AG04450 (cell line): ENCODE results near the gene GSAP. TPM values are rescaled to one million over a fixed set of nuclear protein-coding genes. Genes with fewer than 3 reads are reported as not detected.

ENCODE experiments used
- CTCF ChIA-PET: fragments of 300-600, 350-600 bp; formaldehyde crosslinking; extraction: SDS; loops from one replicate; lab custom pipeline; 2022; ENCODE audit warnings: antibody characterized with exemption, inconsistent platforms; lab: Charles Lee
- POLR2A ChIA-PET: fragments of 350-600 bp; formaldehyde crosslinking; extraction: SDS; loops from one replicate; lab custom pipeline; 2021; ENCODE audit warnings: antibody characterized with exemption, inconsistent platforms; lab: Yijun Ruan, JAX
- DNase-seq: peaks from one replicate; pipeline ENCODE4 v3.0.0-alpha.2; 2011; ENCODE audit warnings: low read depth, low spot score
- H3K27ac ChIP-seq: one replicate; pipeline ENCODE4 v1.5.1; 2012; ENCODE audit warnings: low read depth, low read length, control low read depth
- H3K27me3 ChIP-seq: one replicate; pipeline ENCODE4 v1.6.0; 2012; ENCODE audit warnings: low read length; ENCODE audit not compliant: control insufficient read depth, insufficient read depth
- H3K4me3 ChIP-seq: 2 replicates; pipeline ENCODE4 v1.5.1; 2011; ENCODE audit warnings: mild to moderate bottlenecking, low read depth, low read length, control low read depth
- H3K9me3 ChIP-seq: 2 replicates; pipeline ENCODE4 v1.5.1; 2012; ENCODE audit warnings: low read length; ENCODE audit not compliant: control insufficient read depth, insufficient read depth
- polyA plus RNA-seq: library from polyadenylated mRNA; depleted of rRNA; stranded (reverse); fragments of >200 nt; gene quantifications from 2 replicates; pipeline ENCODE4 v1.2.3, GENCODE V29; 2011
- TF ChIP-seq, protein P1 (sequence below): IDR thresholded peaks from 2 replicates; pipeline ENCODE4 v1.5.1; 2011; ENCODE audit warnings: low read depth, low read length, control low read depth, inconsistent platforms

The GSAP gene
- polyA plus RNA-seq, 1 experiment, result 8.9 TPM

DNA sequence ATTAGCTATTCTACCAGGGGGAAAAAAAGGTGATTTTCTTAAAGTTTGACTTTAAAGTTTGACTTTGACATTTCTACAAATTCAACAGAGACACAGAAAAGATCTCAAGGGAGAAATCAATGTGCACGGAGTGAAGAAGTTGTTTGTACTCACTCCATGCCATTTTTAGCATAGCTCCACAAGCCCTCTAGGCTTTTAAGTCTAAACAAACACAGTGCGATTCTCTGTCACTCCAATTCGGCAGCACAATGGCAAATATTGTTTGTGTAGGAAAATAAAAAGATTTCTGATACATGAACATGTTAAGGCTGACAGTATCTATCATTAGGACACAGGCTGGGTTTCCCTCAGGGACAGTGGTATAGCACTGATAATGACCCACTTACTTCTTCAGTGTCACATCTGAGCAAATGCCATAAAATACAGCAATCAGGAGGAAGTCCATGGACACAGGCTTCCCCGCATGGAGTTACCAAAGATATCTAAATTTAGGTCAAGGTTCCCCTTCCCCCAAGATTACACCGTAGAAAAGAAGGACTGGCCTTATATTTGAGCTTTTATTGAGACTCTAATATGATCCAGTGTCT, 28.0 kb downstream of the GSAP start:
- POLR2A ChIA-PET, result no interaction called here

DNA sequence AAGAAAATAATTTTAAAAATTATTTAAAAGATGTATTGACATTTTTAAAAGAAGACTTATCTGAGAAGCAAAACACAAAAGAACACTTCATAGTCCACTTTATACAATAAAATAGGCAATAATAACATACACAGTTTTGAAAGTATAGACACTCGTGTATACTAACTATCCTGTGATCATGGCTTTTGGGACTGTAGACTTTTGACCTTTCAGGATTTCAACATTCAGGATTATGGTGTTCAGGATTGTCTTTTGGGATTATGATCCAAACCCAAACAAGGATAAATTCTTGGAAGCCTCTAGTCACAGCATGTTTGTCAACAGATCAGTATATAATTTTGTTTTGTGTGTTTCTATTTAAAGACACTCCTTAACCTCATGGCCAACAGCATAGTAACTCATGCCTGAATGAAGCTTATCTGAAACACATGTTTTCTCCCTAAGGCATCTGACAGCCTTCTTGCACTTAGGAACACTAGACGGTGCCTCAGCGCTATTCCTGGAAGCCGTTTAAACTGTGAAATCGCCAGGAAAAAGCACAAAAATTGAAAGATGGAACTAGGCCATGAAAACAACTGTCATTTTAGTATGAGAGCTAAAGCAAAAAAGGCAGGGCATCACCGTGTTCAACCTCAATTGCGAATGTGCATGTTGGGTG, 29.9 kb downstream of the GSAP start:
- TF ChIP-seq, protein P1, sequence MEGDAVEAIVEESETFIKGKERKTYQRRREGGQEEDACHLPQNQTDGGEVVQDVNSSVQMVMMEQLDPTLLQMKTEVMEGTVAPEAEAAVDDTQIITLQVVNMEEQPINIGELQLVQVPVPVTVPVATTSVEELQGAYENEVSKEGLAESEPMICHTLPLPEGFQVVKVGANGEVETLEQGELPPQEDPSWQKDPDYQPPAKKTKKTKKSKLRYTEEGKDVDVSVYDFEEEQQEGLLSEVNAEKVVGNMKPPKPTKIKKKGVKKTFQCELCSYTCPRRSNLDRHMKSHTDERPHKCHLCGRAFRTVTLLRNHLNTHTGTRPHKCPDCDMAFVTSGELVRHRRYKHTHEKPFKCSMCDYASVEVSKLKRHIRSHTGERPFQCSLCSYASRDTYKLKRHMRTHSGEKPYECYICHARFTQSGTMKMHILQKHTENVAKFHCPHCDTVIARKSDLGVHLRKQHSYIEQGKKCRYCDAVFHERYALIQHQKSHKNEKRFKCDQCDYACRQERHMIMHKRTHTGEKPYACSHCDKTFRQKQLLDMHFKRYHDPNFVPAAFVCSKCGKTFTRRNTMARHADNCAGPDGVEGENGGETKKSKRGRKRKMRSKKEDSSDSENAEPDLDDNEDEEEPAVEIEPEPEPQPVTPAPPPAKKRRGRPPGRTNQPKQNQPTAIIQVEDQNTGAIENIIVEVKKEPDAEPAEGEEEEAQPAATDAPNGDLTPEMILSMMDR, result no peak
- Histone ChIP-seq H3K27me3 (no peaks in the 10 kb centered on the region), H3K4me3 (no peak overlapping the region), H3K27ac (no peak overlapping the region), H3K9me3 (no peaks in the 10 kb centered on the region)
- no peak for DNase-seq
- CTCF ChIA-PET, result no interaction called here
- POLR2A ChIA-PET, result no interaction called here

More for the DNA sequence above, 28.0 kb downstream of the GSAP start:
- CTCF ChIA-PET, result no interaction called here
- H3K9me3 ChIP-seq, result no peaks in the 10 kb centered on the region
- no peaks in the 10 kb centered on the region for H3K27me3 ChIP-seq
- no peak for DNase-seq
- H3K4me3 ChIP-seq, result no peak overlapping the region
- TF ChIP-seq, protein P1, result no peak
- no peak overlapping the region for H3K27ac ChIP-seq

DNA sequence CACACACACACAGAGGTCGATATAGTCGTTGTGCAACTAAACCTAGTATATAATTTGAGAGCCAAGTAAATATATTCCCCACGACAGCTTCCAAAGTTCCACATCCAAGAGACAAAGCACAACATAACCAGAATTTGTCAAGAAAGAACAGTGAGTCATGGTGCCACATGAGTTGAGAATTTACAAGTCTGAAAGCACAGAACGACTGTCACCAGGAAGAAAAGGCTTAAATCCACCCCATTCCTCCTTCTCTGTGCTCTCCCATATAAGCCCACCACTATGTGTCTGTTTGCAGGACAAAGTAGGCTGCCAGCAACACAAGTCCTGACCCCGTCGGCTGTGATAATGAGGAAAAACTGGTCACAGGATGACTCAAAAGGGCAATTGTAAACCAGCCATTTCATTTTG, 32.8 kb downstream of the GSAP start:
- DNase-seq, result no peak
- CTCF ChIA-PET, result no interaction called here
- Histone ChIP-seq H3K27me3 (no peaks in the 10 kb centered on the region), H3K9me3 (no peaks in the 10 kb centered on the region), H3K4me3 (no peak overlapping the region), H3K27ac (no peak overlapping the region)
- POLR2A ChIA-PET, result no interaction called here
- TF ChIP-seq, protein P1, result no peak

DNA sequence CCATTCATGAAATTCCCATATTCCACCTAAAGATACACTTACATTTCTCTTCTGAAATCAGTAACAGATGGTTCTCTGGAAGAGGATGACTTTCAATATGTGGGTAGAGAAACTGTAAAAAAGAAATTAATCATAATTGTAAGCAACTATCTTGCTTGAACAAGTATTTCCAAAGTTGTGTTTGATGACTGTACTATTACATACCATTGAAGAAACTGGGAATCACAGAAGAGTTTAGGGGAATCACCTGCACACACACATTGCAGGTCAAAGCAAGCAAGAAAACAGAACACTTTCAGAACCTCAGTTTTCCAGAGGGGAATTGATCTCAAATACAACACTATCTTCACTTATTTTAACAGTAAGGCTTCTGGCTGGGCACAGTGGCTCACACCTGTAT, 33.6 kb downstream of the GSAP start:
- POLR2A ChIA-PET, result no interaction called here

DNA sequence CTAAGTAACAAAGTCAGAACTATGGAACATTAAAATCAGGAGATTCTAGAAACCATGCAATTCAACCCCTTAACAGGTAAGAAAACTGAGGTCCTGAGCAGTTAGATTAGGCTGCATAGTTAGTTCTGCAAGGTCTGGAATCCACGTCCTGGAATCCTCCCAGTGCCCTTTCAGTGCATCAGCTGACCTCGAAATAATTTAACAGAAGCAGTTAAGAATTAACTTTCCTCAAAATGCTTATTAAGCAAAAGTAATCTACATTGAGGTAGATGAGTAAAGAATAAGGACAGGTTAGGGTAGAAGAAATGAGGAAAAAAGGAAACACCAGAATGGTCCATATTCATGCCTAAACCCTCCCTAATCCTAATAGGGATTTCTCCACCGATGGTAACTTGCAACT, 37.6 kb downstream of the GSAP start:
- ChIA-PET POLR2A (no interaction called here), CTCF (no interaction called here)
- TF ChIP-seq, protein P1, result no peak
- DNase-seq, result no peak
- Histone ChIP-seq H3K27me3 (no peaks in the 10 kb centered on the region), H3K4me3 (no peak overlapping the region), H3K9me3 (no peaks in the 10 kb centered on the region), H3K27ac (no peak overlapping the region)

More for the DNA sequence above, 33.6 kb downstream of the GSAP start:
- H3K4me3 ChIP-seq, result no peak overlapping the region
- H3K27ac ChIP-seq, result no peak overlapping the region
- CTCF ChIA-PET, result no interaction called here
- no peaks in the 10 kb centered on the region for H3K9me3 ChIP-seq
- no peaks in the 10 kb centered on the region for H3K27me3 ChIP-seq
- no peak for DNase-seq
- TF ChIP-seq, protein P1, result no peak
